GM18508 (cell line): ENCODE data around the gene MKNK1.

ENCODE experiments used
- ATAC-seq: cut with Tn5 transposase; IDR thresholded peaks from one replicate; pipeline ENCODE4 v1.9.1; 2021; ENCODE audit warnings: moderate number of reproducible peaks; ENCODE audit not compliant: insufficient read depth, unreplicated experiment

Gene MKNK1

GRCh38 chr1:46526691-46527291, 77.3 kb downstream of the MKNK1 start:
- no peak for ATAC-seq

DNA sequence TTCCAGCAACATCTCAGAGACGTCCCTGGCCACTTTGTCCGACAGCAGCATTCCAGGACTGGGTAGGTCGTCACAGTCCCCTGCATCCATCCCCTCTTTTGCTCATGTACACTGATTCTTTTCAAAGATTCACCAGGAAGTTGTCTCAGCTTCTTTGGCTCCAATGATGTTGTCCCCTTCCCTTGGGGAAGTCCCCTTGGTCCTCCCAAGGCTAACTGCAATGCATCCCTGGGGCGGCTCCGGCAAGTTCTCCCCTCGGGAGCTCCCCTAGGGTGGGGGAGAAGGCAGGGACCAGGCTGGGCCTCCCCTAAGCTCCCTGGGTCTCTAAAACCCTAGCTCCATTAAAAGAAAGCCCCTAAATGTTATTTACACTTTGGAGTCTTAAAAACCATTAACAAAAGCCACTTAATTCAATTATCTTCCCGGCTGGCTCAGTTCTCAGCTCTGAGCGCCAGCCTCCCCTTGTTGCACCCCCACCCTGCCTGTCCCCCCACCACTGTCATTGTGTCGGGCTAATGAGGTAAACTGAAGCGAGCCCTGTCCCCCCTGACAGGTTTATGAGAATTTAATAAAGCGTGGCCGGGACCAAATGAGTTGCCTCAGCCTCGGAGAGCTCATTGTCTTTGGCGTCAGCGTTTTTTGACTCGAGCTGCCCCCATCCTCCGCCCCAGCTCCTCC, 77.9 kb downstream of the MKNK1 start:
- no peak for ATAC-seq

GRCh38 chr1:46525253-46525983, 78.7 kb downstream of the MKNK1 start:
- ATAC-seq: no peak

- no peak for ATAC-seq
These were observed 79.2 kb downstream of the MKNK1 start for GRCh38 chr1:46524843-46525242.

DNA sequence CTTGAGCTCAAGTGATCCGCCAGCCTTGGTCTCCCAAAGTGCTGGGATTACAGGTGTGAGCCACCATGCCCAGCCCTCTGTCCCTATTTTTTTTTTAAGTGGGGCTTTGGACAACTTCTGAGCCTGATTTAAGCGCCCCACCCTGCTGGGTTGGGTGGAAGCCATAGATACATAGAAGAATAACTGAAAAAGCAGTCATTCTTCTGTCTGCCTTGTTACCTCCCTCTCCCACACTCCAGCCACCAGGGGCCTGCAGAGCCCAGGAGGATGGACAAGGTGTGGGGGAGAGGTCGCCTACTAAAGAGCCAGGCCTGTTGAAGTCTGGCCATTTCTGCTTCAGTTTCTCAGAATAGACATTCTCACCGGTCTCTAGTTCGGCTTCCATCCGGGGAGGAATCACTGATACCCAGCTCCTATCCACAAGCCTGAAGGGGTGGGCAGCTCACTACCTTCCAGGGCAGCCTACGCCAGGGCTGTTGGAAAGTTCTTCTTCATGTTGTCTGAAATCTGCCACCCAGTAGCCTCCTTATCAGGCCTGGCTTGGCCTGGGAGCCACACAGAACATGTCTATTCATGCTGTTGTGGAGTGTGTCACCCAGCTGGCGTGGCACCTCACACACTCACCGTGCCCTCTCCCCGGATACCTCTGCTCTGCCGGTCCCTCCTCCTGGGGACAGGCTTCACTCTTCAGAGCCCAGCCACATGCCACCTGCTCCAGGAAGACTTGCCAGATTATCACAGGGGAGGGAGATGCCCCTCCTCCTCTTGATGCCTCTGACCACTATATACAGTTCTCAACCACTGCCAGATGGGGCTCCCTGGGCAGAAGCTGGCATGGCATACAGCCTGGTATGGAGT, 80.3 kb downstream of the MKNK1 start:
- ATAC-seq: no peak

GRCh38 chr1:46522969-46523320, 81.1 kb downstream of the MKNK1 start:
- no peak for ATAC-seq

- ATAC-seq: no peak
These were observed 81.7 kb downstream of the MKNK1 start for GRCh38 chr1:46522184-46522968.

GRCh38 chr1:46521414-46521813, 82.7 kb downstream of the MKNK1 start:
- ATAC-seq: no peak

DNA sequence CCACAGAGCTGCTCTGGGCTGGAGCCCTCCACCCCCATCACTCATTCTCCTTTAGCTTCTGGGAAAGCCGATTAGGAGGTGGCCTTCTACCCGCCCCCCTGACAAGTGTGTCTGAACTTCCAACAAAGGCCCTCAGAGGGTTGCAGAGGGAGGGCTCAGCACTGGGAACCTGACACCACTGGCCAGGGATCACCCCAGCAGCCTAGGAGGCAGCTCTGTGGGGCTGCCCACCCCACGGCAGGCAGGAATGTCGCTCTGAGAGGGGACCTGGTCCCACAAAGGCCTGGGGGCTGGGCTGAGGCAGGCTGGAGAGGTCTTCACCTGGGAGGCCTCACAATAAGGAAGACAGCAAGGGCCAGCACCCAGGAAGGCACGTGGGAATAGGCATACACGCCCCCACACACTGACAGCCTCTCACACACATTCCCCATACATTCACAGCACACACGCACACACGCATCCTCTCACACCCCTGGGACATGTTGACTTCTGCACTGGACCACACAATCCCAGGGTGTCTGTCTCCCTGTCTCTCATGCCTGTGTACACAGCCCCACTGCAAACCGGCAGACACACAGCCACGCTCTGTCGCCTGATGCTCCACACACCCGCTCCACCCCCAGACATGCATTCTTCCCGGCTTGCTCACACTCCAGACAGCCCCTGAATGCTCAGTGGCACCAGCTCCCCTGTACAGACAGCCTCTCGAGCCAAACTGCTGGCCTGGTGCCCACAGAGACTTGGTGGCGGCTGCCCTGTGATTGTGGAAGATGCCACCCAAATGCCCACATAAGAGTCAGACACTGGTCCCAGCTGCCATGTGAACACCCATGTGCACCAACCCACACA, 83.8 kb downstream of the MKNK1 start:
- no peak for ATAC-seq

- ATAC-seq: no peak
These were observed 84.9 kb downstream of the MKNK1 start for GRCh38 chr1:46519209-46519608.

GRCh38 chr1:46517932-46518498, 86.1 kb downstream of the MKNK1 start:
- ATAC-seq: no peak

- no peak for ATAC-seq
These were observed 87.0 kb downstream of the MKNK1 start for GRCh38 chr1:46517010-46517600.

- ATAC-seq: no peak
These were observed 87.7 kb downstream of the MKNK1 start for GRCh38 chr1:46516200-46516950.

DNA sequence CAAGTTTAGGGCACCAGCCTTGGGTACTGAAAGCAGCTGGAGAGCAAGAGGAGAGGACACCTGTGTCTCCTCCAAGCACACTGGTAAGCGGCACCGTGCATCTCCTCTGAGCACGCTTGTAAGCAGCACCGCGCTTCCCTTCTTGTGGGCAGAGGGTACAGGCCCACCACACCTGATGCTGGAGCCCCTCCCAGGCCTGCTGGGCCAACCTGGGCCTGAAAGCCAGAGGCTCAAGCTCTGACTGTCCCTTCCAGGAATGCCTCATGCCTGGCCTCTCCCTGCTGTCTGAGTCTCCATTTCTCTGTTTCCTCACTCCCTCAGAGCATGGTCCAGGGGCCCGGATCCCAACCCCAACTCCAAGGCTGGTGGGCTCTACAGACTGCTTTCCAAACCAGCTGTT, 88.5 kb downstream of the MKNK1 start:
- ATAC-seq: no peak

GRCh38 chr1:46513536-46513935, 90.5 kb downstream of the MKNK1 start:
- no peak for ATAC-seq

- ATAC-seq: no peak
These were observed 91.3 kb downstream of the MKNK1 start for GRCh38 chr1:46512792-46513190.

- ATAC-seq: no peak
These were observed 91.8 kb downstream of the MKNK1 start for GRCh38 chr1:46512135-46512791.
